GM13976 (cell line): ENCODE measurements around the gene PBX1.

Experiments
- DNase-seq: peaks from one replicate; pipeline ENCODE4 v3.0.0; 2012; ENCODE audit warnings: low spot score
- in situ Hi-C: fragments of 300-500 bp; cut with MboI; formaldehyde crosslinking; loops from one replicate; pipeline ENCODE4 v1.12.0; 2022; ENCODE audit warnings: low sequenced_read_pairs, mixed read lengths, inconsistent platforms; ENCODE audit not compliant: unreplicated experiment
- TF ChIP-seq, protein P1 (sequence below): IDR thresholded peaks from 2 replicates; pipeline ENCODE4 v1.5.1; 2012; ENCODE audit warnings: borderline replicate concordance, mild to moderate bottlenecking; ENCODE audit not compliant: insufficient read depth; ENCODE audit errors: extremely low read depth, missing control alignments, control extremely low read depth

The PBX1 gene

DNA sequence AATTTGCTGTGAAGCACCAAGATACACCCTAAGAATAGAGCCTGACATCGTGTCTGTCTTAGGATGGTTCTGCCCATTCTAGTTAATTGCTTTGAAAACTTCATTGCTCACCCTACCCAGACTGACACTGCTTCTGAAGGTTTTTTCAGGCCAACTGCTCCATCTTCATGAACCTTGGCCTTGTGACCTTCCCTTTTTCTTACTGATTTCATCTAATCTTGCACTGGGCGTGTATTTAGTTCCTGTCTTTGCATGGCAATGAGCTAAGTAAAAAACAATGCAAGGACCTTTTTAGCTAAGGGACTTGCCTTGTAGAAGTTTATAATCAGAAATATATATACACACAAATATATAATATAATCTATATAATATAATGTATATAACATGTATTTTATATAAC lies 108.0 kb downstream of the PBX1 start:
- no peak for DNase-seq
- TF ChIP-seq, protein P1, sequence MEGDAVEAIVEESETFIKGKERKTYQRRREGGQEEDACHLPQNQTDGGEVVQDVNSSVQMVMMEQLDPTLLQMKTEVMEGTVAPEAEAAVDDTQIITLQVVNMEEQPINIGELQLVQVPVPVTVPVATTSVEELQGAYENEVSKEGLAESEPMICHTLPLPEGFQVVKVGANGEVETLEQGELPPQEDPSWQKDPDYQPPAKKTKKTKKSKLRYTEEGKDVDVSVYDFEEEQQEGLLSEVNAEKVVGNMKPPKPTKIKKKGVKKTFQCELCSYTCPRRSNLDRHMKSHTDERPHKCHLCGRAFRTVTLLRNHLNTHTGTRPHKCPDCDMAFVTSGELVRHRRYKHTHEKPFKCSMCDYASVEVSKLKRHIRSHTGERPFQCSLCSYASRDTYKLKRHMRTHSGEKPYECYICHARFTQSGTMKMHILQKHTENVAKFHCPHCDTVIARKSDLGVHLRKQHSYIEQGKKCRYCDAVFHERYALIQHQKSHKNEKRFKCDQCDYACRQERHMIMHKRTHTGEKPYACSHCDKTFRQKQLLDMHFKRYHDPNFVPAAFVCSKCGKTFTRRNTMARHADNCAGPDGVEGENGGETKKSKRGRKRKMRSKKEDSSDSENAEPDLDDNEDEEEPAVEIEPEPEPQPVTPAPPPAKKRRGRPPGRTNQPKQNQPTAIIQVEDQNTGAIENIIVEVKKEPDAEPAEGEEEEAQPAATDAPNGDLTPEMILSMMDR, result no peak
- in situ Hi-C loops, result no loop called here

- TF ChIP-seq, protein P1, result no peak
- in situ Hi-C loops, result no loop called here
- no peak for DNase-seq
Measured at GRCh38 chr1:164667600-164667999, 108.6 kb downstream of the PBX1 start.

GRCh38 chr1:164668491-164669400 lies 109.8 kb downstream of the PBX1 start:
- TF ChIP-seq, protein P1, result no peak
- no peak for DNase-seq
- in situ Hi-C loops, result no loop called here

DNA sequence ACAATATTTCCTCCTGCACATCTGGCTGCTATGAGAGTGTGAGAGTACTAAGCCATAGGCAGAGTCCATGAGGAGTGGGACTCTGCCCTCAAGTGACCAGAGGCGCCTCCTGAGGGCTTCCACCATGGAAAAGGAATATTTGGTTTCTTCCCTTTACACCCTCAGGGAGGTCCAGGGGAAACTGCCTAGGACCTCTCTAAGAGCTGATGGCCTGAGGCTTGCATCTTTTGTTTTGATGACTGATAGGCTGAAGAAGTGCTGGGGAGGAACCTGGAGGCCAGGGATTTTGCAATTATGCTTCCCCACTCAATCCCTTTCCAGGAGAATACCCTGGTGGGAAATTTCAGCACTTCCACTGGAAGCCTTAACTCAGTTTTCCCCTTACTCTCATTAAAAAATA lies 111.0 kb downstream of the PBX1 start:
- in situ Hi-C loops, result no loop called here
- TF ChIP-seq, protein P1, result no peak
- no peak for DNase-seq

DNA sequence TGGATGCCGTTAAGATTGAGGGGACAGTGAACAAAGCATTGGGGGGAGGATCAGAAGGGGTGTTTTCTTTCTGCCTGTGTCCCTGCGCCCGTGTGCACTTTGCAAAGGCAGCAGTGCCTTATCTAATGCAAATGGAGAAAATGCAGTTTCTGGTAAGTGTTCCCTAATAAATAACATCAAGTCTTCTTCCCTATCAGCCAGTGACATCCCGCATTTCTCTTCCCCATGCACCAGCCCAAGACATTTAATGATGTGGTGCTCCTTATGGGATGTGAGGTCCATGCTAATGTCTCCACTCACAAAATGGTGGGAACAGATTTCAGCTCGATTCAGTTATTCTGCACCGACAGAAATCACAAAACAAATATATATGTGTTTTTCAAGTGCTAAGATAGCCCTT lies 111.8 kb downstream of the PBX1 start:
- DNase-seq, result no peak
- TF ChIP-seq, protein P1, result no peak
- in situ Hi-C loops, result no loop called here

GRCh38 chr1:164671323-164671965 lies 112.5 kb downstream of the PBX1 start:
- TF ChIP-seq, protein P1, result no peak
- in situ Hi-C loops, result no loop called here
- no peak for DNase-seq
